ENCODE data around the gene G3BP2.

Gene G3BP2

DNA sequence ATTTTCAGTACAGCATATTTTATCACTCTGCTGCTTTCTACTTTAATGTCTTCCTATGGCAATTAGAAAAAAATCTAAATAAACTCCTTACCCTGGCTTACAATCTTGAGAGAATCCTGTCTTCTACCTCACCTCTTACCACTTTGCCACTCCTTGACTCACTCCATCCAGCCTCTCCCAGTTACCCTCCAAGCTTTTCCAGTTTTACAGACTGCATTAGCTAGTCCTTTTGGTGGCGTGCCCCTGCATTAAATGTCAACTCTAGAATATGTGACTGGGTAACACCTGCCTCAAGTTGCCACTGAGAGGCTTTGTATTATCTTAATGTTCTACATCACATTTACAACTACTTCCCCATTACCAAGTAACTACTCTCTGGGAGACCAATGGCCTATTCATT is 35.4 kb downstream of the G3BP2 start:
- DNase-seq = no peak

DNA sequence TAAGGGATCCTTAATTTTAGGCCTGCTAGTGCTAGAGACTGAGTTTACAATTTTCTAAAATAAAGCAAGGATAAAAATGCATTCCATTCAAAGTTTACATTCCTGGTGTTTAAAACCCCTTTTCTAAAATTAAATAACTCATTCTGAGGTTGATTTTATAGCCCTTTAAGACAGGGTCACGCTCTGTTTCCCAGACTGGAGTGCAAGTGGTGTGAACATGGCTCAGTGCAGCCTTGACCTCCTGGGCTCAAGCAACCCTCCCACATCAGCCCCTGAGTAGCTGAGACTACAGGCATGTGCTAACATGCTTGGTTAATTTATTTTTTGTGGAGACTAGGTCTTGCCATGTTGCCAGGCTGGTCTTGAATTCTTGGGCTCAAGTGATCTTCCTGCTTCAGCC is 36.0 kb downstream of the G3BP2 start:
- DNase-seq = no peak

DNA sequence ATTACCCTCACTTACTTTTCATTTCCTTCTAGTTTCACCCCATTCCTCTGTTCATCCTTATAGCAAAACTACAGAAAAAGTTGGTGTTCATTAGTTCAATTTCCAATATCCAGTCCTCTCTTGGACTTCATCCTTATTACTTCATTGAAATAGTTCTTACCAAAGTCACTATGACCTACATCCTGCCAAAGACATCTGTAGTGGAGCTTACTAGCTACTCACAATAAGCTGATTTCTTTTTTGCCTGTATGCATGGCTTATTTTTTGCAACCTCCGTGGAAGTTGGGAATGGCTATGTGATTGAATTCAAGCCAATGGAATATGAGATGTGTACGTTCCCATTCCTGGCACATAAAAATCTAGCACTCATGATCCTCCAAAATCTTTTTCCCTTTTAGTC is 38.3 kb downstream of the G3BP2 start:
- no peak for DNase-seq

DNA sequence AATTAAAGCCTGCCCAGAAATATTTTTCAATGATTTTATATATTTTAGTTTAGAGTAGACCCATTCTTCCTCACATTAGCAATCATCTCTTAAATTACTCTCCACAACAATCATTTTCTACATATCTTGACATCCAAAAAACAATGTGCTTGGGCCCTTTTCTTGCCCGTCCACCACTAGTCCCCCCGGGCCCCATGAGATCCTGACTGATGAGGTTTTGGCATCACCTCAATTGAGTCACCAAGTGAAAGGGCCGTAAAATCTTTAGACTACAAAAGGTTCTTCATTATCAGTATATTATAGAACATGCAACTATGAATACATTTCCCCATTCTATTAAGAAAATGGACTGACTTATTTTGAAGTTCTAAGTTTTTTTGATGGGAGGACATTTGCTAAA is 38.9 kb downstream of the G3BP2 start:
- no peak for DNase-seq

DNA sequence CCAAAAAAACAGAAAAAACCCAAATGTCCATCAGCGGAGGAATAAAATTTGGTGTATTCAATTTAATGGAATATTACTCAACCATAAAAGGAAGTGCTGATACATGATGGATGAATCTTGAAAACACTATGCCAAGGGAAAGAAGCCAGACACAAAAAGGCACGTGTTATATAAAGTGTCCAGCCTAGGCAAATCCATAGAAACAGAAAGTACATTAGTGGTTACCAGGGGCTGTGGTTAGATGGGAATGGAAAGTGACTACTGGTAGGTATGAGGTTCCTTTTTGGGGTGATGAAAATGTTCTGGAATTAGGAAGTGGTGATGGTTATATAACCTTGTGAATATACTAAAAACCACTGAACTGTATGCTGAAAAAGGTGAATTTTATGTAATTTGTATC is 39.4 kb downstream of the G3BP2 start:
- no peak for DNase-seq

DNA sequence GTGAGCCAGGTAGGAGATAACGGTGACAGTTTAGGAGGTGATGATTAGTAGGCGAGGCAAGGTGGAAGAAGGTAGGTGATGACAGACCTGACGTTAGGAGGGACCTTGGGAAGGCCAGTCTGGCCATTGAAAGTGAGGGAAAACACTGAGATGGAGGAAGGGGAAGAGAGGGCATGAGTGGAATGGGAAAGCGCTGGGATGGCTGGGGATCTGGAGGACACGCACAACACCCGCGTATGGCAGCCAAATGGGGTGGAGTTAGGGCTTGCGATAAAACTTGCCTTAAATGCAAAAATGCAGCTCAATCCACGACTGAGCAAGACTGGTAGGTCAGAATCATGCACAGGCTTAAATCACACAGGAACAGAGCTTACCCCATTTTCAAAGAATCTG is 42.3 kb downstream of the G3BP2 start:
- no peak for DNase-seq

DNA sequence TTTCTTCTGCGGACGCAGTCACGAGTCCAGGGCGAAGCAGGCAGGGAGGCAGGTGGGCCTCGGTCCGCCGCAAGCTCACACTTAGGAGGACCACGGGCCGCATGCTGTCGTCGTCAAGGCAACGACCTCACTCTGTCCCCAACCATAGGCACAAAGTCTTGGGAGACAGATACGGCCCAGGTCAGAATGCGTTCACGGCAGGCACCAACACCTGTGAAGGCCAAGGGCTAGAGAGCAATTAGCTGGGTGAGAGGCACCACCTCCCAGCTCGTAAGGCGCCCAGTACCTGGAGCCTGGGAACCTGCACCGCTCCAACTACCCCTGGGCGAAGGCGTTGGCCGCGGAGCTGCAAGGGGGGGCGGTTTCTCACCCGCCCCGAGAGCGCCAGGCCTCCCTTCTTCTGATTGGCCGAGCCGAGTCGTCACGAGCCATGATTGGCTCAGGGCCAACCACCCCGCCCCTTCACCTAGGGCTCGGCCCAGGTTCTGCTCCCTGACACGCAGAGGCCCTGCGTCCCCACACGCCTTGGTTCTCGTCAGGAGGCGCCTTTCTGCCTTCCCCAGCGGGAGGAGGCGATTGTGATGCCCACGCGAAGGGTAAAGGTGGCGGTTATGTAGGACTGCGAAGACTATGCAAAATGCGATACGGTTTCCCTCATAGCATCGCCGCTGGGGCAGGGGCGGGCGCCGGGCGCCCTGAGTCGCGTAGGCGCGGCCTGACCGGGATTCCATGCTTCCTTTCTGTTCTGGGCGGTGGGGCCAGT is 42.9 kb downstream of the G3BP2 start, which contains the start of gene CDKL2:
TSS of gene CDKL2 (minus strand) at position 355 of the 763 bp plus-strand sequence. CDS start 4,540 bp downstream, outside the sequence.
- peak; percentile 94 for DNase-seq

DNA sequence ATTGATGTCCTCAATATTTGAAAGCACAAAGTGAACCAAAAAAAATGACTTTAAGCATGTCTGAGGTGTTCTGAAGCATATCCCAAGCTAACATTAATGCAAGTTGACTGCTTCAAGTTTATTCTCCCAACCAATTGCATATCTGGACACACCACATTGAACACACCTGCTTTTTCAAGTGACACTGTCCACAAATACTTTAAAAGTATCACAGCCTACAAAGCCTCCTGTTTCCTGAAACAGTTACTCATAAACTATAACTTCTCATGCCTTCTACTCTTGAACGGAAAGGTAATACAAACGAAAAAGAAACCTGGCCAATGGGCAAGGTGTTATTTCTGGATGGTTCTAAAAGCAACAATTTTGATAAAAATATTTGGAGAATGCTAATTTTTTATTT is 44.0 kb downstream of the G3BP2 start:
- DNase-seq = no peak

DNA sequence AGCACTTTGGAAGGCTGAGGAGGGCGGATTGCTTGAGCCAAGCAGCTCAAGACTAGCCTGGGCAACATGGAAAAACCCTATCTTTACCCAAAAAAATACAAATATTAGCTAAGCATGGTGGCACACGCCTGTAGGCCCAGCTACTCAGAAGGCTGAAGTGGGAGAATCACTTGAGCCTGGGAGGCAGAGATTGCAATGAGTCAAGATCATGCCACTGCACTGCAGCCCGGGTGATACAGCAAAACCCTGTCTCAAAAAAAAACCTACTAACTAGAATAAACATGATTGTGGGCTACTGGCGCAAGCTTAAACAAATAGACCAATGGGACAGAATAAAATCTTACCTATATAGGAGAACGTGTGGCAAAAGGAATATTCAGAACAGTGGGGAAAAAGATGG is 50.2 kb downstream of the G3BP2 start:
- no peak for DNase-seq

DNA sequence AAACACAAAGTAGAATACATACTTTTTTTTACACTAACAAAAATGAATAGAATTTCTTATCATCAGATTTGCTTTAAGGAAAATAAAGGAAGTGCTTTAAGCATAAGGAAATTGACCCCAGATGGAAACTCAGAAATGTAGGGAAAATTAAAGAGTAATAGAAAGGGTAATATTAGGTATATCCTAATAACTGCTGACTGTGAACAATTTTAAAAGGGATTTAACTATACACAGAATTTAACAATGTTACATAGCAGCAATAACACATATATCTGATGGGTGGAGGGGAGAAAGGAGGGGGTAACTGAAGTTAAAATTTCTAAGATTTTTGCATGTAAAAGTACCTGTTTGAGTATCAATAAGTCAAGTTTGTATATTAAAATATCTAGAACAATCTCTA is 51.5 kb downstream of the G3BP2 start:
- DNase-seq = no peak

DNA sequence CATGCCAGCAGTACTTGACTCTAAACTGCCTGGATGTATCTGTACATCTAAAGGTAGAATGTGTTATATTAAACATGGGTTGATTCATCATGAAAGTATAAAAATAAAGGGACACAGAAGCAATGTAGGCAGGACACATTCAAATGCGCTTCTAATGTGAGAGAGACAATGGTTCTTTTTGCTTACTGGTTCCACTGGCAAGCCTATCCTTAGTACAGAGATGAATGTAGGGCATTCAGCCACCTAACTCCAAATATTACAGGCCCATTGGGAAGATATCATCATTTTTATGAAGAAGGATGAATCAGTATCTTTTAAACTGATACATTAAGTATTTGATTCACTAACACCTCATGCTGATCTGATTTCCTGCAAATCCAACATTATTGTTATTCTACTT is 60.9 kb downstream of the G3BP2 start:
- no peak for DNase-seq

DNA sequence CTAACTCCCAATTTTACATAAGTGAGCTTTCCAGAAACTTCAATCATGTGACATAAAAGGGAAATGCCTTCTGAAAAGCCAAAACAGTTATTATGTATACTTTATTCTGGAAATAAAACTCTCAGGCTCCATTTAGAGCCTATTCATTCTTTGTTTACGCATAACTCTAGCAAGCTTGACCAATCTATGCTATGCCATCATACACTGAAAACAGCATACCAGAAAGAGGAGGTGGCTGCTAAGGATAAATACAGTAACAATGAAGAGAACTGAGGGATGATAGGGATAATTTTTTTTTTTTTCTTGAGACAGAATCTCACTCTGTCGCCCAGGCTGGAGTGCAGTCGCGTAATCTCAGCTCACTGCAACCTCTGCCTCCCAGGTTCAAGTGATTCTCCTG is 67.3 kb downstream of the G3BP2 start:
- DNase-seq = no peak

DNA sequence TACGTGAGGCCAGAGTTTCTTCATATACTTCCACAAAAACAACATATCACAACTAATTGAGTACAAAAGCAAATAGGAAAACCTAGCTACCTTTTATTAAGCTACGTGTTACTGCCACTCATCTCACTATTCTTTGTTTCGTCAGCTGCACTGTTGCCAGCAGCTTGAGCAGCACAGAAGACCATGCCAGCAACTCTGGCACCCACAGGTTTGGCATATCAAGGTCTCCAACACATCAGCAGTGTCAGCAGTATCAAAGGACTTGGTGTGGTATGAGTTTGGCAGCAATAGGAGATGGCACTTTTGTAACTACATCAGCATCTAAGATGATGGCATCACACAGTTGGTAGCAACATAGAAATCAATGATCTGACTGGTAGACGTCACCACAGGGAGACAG is 73.6 kb downstream of the G3BP2 start:
- DNase-seq = no peak

DNA sequence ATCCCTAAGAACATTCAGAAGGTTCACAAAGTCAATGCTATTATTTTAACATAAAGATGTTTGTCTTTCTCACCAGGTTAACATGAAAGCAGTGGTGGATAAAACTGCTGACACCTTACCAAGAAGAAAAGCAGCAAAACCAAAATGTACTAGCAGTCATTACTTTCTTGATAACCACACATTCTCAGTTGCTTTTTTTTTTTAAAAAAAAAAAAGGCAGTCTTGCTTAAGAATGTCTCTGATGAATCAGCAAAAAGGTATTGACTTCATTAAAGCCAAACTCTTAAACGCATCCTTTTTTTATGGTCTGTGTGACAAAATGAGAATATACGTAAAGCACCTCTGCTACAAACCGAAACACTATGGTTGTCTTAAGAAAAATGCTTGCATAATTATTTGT is 74.8 kb downstream of the G3BP2 start:
- no peak for DNase-seq

DNA sequence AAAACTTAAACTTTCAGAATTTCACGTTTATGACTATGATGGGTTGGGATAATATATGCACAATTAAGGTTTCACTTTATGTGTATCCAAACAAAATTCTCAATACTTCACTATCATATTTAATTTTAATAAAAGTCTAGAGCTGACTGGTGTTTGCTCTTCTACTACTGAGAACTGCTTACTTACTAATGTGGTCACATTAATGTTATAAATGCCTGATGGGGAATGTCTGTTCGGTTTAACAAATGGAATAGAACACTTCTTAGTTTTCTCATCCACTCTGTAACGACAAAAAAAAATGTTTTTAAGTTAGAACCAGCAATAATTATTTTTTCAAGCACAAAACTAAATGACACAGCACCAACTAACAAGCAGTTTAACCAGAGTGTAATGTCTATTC is 77.2 kb downstream of the G3BP2 start:
- DNase-seq = no peak

DNA sequence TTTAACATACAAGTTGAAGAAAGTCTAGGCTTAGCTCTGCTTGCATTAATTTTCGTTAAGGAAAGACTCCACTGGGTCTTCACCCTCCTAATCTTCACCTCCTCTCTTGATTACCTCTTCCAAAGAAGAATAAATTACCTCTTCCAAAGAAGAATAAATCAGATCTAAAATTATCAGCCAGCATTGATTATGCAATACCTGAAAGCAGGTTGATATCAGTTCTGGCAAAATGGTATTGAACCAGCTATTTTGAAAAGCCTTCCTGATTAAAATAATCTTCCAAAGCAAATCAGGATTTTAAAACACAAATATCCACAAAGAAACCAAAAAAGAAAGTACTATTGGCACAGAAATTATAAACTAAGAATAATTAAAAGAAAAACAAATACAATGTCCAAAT is 79.8 kb downstream of the G3BP2 start:
- no peak for DNase-seq
